HG03135 (cell line): ENCODE results near the gene PLIN4.

Experiments
- ATAC-seq: cut with Tn5 transposase; IDR thresholded peaks from one replicate; pipeline ENCODE4 v1.9.1; 2021; ENCODE audit warnings: mild to moderate bottlenecking, moderate library complexity; ENCODE audit not compliant: unreplicated experiment

The PLIN4 gene

GRCh38 chr19:4493104-4493928 lies 25.0 kb downstream of the PLIN4 start:
- no peak for ATAC-seq

- no peak for ATAC-seq
Measured at GRCh38 chr19:4492337-4493103, 25.8 kb downstream of the PLIN4 start.

- no peak for ATAC-seq
Measured at GRCh38 chr19:4491446-4491845, 26.8 kb downstream of the PLIN4 start.

GRCh38 chr19:4488496-4488895 lies 29.8 kb downstream of the PLIN4 start:
- ATAC-seq, result no peak

GRCh38 chr19:4487572-4487971 lies 30.7 kb downstream of the PLIN4 start:
- ATAC-seq, result no peak

GRCh38 chr19:4483385-4483784 lies 34.9 kb downstream of the PLIN4 start:
- no peak for ATAC-seq

GRCh38 chr19:4482721-4483364 lies 35.4 kb downstream of the PLIN4 start:
- no peak for ATAC-seq

- no peak for ATAC-seq
Measured at GRCh38 chr19:4477034-4477801, 41.1 kb downstream of the PLIN4 start.

- ATAC-seq, result no peak
Measured at GRCh38 chr19:4474514-4475022, 43.7 kb downstream of the PLIN4 start.

GRCh38 chr19:4473763-4474513 lies 44.3 kb downstream of the PLIN4 start:
- no peak for ATAC-seq

GRCh38 chr19:4473011-4473762 lies 45.1 kb downstream of the PLIN4 start:
- no peak for ATAC-seq

- ATAC-seq, result no peak
Measured at GRCh38 chr19:4472174-4472974, 45.9 kb downstream of the PLIN4 start, which contains the start of gene HDGFL2. Gene HDGFL2, plus strand, starts transcription at chr19:4472297. Its CDS starts 54 bp downstream, at chr19:4472351.

- peak; percentile 90 for ATAC-seq
Measured at GRCh38 chr19:4471403-4472173, 46.7 kb downstream of the PLIN4 start.

- no peak for ATAC-seq
Measured at GRCh38 chr19:4467835-4468234, 50.5 kb downstream of the PLIN4 start.

GRCh38 chr19:4464815-4465581 lies 53.3 kb downstream of the PLIN4 start:
- no peak for ATAC-seq

- peak; percentile 86 for ATAC-seq
Measured at GRCh38 chr19:4457654-4458395, 60.5 kb downstream of the PLIN4 start, which contains the start of gene UBXN6. Gene UBXN6, minus strand, starts transcription at chr19:4457794. Its CDS starts 97 bp downstream, at chr19:4457697.
